Measurements from ENCODE around the gene CHRDL1. TPM values are rescaled to one million over a fixed set of nuclear protein-coding genes. Genes with fewer than 3 reads are reported as not detected.

CHRDL1 gene
- total and polyA plus RNA-seq, 2 donors (not counting 1 experiment from before 2014, with no cell fraction given): not detected

DNA sequence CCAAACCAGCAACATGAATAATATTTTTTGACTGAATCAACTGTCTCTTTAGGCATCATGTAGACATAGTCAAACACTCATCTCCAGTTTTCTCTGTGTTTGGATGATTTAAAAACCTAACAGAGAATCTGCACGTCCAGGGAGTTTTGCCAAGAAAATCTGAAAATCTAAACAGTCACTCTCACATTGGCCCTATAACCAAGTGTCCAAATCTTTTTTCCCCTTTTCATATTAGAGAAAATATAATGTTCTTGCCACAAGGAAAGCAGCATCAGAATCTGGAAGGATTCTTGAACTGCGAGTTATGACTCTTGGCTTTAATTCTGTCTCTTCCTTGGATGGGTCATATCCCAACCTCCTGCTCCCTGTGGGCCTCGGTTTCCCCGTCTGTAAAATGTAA is 8.8 kb upstream of the CHRDL1 start:
- POLR2A ChIA-PET: no interaction called here
- Mint-ChIP-seq H3K4me1 (no peaks in the 10 kb centered on the region), H3K4me3 (no peak overlapping the region), H3K9me3 (ENCODE audit: insufficient read depth) (no peaks in the 10 kb centered on the region), H3K27me3 (no peaks in the 10 kb centered on the region), H3K27ac (no peak overlapping the region)
- H4K20me1 ChIP-seq (ENCODE audit: control insufficient read depth, insufficient read depth, low read length, poor library complexity, severe bottlenecking): no peaks in the 10 kb centered on the region
- no peaks in the 10 kb centered on the region for H3K36me3 ChIP-seq (replicated peaks in 1 of 2; ENCODE audit: control extremely low read depth in 1 of 2, control insufficient read depth in 1 of 2, extremely low read depth in 1 of 2, insufficient read depth in 2 of 2, low read length in 1 of 2)
- TF ChIP-seq EZH2 (IDR thresholded peaks at IDR 0.05; ENCODE audit: borderline replicate concordance, insufficient read depth, low read depth, low read length, poor library complexity, severe bottlenecking): no peak
- TF ChIP-seq, protein P1, sequence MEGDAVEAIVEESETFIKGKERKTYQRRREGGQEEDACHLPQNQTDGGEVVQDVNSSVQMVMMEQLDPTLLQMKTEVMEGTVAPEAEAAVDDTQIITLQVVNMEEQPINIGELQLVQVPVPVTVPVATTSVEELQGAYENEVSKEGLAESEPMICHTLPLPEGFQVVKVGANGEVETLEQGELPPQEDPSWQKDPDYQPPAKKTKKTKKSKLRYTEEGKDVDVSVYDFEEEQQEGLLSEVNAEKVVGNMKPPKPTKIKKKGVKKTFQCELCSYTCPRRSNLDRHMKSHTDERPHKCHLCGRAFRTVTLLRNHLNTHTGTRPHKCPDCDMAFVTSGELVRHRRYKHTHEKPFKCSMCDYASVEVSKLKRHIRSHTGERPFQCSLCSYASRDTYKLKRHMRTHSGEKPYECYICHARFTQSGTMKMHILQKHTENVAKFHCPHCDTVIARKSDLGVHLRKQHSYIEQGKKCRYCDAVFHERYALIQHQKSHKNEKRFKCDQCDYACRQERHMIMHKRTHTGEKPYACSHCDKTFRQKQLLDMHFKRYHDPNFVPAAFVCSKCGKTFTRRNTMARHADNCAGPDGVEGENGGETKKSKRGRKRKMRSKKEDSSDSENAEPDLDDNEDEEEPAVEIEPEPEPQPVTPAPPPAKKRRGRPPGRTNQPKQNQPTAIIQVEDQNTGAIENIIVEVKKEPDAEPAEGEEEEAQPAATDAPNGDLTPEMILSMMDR (IDR thresholded peaks at IDR 0.05): no peak
- H3K27ac ChIP-seq (ENCODE audit: low read length in 2 of 2): no peak overlapping the region
- DNase-seq (no peak), ATAC-seq (ENCODE audit: low read depth) (no peak)
- WGBS (ENCODE audit: insufficient coverage): 91% methylated on average over 3 of the region's 4 CpGs
- no peaks in the 10 kb centered on the region for H3K79me2 ChIP-seq (ENCODE audit: control insufficient read depth, insufficient read depth, low read length)
- H3K27me3 ChIP-seq (replicated peaks in 1 of 4; ENCODE audit: control extremely low read depth in 1 of 4, control insufficient read depth in 3 of 4, insufficient read depth in 4 of 4, low read length in 3 of 4): no peaks in the 10 kb centered on the region
- intact Hi-C loops (cut with micrococcal nuclease): no loop called here
- no peak overlapping the region for H3K4me3 ChIP-seq (ENCODE audit: control extremely low read depth in 1 of 5, extremely low read depth in 1 of 5, insufficient read depth in 1 of 5, low read depth in 2 of 5, low read length in 4 of 5)
- no peak overlapping the region for H3K4me2 ChIP-seq (replicated peaks; ENCODE audit: low read depth, low read length, poor library complexity, severe bottlenecking)
- CTCF ChIA-PET: no interaction called here
- no peaks in the 10 kb centered on the region for H3K9me3 ChIP-seq (ENCODE audit: control extremely low read depth in 1 of 3, control insufficient read depth in 2 of 3, insufficient read depth in 1 of 3, low read length in 2 of 3)
- H3K9ac ChIP-seq (ENCODE audit: low read length): no peak overlapping the region
- no peaks in the 10 kb centered on the region for H3K4me1 ChIP-seq (ENCODE audit: control insufficient read depth in 2 of 2, insufficient read depth in 2 of 2, low read length in 2 of 2)
- H2AFZ ChIP-seq (ENCODE audit: insufficient read depth, low read depth, low read length, poor library complexity, severe bottlenecking): no peak overlapping the region

DNA sequence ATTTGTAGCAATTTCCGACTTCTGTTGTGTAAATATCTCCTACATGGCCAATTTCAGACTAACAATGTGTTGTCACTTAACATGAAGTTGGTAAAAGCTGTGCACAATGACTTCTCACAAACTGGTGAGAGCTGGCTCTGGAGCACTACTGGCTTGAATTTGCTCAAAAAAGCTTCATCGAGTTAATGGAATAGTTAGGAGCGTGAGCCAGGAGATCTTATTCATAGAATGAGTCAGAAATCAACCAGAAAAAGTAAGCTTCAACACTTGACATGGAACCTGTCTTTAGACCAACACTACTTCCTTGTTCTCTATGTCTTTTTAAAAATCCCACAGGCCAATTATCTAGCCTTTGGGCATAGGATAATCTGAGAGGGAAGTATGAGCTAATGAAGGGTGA is 7.9 kb upstream of the CHRDL1 start:
- no peak for DNase-seq
- H3K4me3 ChIP-seq (ENCODE audit: control extremely low read depth in 1 of 5, extremely low read depth in 1 of 5, insufficient read depth in 1 of 5, low read depth in 2 of 5, low read length in 4 of 5): no peak overlapping the region
- no peak overlapping the region for H3K4me3 Mint-ChIP-seq
- WGBS (ENCODE audit: insufficient coverage): no CpG with 5 or more reads among the region's 3 CpGs
- no peak overlapping the region for H3K27ac ChIP-seq (ENCODE audit: low read length in 2 of 2)
- intact Hi-C loops (cut with micrococcal nuclease): no loop called here
- no peak overlapping the region for H3K4me2 ChIP-seq (replicated peaks; ENCODE audit: low read depth, low read length, poor library complexity, severe bottlenecking)
- H4K20me1 ChIP-seq (ENCODE audit: control insufficient read depth, insufficient read depth, low read length, poor library complexity, severe bottlenecking): no peaks in the 10 kb centered on the region
- ChIA-PET CTCF (no interaction called here), POLR2A (no interaction called here)
- H2AFZ ChIP-seq (ENCODE audit: insufficient read depth, low read depth, low read length, poor library complexity, severe bottlenecking): no peak overlapping the region
- H3K4me1 ChIP-seq (ENCODE audit: control insufficient read depth in 2 of 2, insufficient read depth in 2 of 2, low read length in 2 of 2): no peaks in the 10 kb centered on the region
- no peaks in the 10 kb centered on the region for H3K9me3 Mint-ChIP-seq (ENCODE audit: insufficient read depth)
- H3K4me1 Mint-ChIP-seq: no peaks in the 10 kb centered on the region
- H3K27ac Mint-ChIP-seq: no peak overlapping the region
- no peaks in the 10 kb centered on the region for H3K79me2 ChIP-seq (ENCODE audit: control insufficient read depth, insufficient read depth, low read length)
- peaks cover 1% of the 10 kb centered on the region for H3K27me3 Mint-ChIP-seq
- no peaks in the 10 kb centered on the region for H3K9me3 ChIP-seq (ENCODE audit: control extremely low read depth in 1 of 3, control insufficient read depth in 2 of 3, insufficient read depth in 1 of 3, low read length in 2 of 3)
- peaks cover 0 to 2% (median 0%) of the 10 kb centered on the region in 4 experiments for H3K27me3 ChIP-seq (replicated peaks in 1 of 4; ENCODE audit: control extremely low read depth in 1 of 4, control insufficient read depth in 3 of 4, insufficient read depth in 4 of 4, low read length in 3 of 4)
- H3K9ac ChIP-seq (ENCODE audit: low read length): no peak overlapping the region
- no peaks in the 10 kb centered on the region for H3K36me3 ChIP-seq (replicated peaks in 1 of 2; ENCODE audit: control extremely low read depth in 1 of 2, control insufficient read depth in 1 of 2, extremely low read depth in 1 of 2, insufficient read depth in 2 of 2, low read length in 1 of 2)
- TF ChIP-seq, protein P1 (IDR thresholded peaks at IDR 0.05): no peak
- TF ChIP-seq EZH2 (IDR thresholded peaks at IDR 0.05; ENCODE audit: borderline replicate concordance, insufficient read depth, low read depth, low read length, poor library complexity, severe bottlenecking): no peak
- no peak for ATAC-seq (ENCODE audit: low read depth)
